GM21528 (cell line): Measurements from ENCODE around the gene RHOBTB3.
"Not testable (repeated sequence)": the region's sequence is repeated elsewhere in the genome, so short reads cannot be mapped to it uniquely, and the experiment has no call there.

Source experiments
- ATAC-seq: cut with Tn5 transposase; IDR thresholded peaks from one replicate; pipeline ENCODE4 v1.9.1; 2021; ENCODE audit warnings: mild to moderate bottlenecking, moderate library complexity; ENCODE audit not compliant: unreplicated experiment, low FRiP score

Gene RHOBTB3

DNA sequence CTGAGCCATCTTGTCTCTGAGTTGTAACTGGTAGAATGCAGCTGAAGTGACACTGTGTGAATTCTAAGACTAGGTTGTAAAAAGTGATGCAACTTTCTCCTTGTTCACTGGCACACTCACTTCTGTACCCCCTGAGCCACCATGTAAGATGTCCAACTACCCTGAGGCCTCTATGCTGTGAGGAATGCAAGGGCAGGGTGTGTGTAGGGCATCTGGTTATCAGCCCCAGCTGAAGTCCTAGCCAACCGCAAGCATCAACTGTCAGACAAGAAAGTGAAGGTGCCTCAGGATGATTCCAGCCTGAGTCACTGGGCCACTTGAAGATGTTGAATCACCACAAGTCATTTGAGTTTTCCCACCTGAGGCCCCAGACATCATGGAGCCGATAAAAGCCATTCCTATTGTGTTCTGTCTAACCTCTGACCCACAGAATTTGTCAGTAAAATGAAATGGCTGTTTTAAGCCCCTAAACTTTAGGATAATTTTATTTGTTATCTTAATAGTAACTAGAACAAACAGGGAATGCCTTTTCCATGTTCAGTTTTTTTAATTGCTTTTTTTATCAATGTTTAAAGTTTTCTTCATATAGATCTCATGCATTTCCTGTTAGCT lies 18.7 kb upstream of the RHOBTB3 start:
- ATAC-seq, result no peak

- not testable (repeated sequence) for ATAC-seq
Measured at GRCh38 chr5:95713246-95713645, 17.9 kb upstream of the RHOBTB3 start.

- ATAC-seq, result no peak
Measured at GRCh38 chr5:95713960-95714710, 17.0 kb upstream of the RHOBTB3 start.

GRCh38 chr5:95715799-95716461 lies 15.2 kb upstream of the RHOBTB3 start:
- no peak for ATAC-seq

- ATAC-seq, result no peak
Measured at GRCh38 chr5:95717439-95717838, 13.7 kb upstream of the RHOBTB3 start.

GRCh38 chr5:95718203-95718602 lies 12.9 kb upstream of the RHOBTB3 start:
- ATAC-seq, result peak; percentile 81

DNA sequence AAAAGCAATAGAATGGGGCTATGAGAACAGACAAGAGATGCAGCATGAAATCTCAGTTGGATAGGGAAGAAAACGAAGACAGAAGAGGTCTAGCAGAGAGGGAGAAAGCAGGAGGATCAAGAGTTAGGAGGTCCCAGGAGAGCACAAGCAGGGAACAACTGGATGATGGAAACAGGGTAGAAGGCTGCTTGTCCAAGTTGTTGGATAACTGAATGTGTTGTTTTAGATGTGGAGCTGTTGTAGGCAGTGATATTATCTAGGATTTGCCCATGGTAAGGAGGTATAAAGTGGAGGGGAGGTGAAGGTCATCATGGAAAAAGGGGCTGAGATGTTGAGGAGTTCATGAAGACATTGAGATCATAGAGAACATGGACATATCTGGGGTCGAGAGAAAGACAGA lies 12.4 kb upstream of the RHOBTB3 start:
- ATAC-seq, result no peak

DNA sequence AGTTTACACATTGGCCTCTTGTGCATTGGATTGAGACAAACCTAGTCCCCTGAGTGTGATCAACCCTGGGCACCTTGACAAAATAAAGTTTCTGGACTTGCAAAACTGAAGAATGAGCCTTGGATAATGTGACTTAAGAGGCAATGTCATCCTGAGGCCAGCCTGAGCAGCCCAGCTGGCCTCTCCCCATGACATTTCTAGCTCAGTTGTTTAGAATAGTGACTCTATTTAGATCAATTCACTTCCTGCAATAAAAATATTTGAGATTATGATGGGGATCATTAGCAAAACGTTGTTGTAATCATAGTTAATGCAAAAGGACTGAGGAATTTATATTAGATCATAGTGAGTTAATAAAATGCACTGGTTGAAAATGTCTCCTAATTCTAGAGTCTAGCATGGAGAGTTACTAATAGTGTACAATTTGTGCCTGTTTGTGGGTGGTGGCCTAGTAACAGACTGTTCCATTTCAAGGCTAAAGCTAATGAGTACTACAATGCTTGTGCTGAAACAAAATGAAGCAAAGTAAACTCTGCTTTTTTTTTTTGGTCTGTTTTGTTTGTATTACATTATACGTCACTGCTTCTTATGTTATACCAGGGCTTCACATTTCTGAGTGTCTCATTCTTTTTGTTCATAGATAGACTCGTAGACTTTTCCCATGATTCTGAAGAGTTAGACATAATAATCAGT lies 10.9 kb upstream of the RHOBTB3 start:
- ATAC-seq, result no peak

DNA sequence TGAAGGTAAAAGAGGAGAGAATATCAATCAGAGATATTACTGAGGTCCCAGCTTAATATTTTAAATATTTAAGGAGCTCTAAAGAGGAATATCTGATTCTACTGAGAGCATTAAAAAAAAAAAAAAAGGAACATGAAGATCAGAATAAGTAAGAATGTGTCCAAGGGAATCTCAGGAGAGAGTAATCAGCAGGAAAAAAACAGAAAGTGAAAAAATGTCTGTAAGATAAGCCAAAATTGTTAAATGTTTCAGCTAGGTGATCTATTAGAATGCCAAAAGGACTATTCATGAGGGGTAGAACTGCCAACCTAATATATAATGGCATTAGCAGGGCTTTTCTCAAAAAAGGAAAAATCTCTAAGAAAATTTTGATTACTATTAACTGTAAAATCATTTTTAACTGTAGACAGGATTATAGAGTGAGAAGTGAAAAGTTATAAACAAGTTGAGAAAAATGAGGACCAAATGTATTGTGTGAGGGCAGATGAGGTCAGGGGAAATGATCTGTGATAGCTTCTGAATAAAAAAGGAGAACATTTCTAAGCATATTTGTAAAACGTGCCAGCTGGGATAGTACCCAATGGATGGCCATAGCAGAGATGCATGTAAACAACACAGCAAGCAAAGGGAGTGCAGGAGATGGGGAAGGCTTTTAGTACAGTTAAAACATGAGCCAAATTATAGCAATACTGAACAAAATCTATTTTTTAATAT lies 9.4 kb upstream of the RHOBTB3 start:
- ATAC-seq, result no peak

- no peak for ATAC-seq
Measured at GRCh38 chr5:95723632-95724369, 7.3 kb upstream of the RHOBTB3 start.

GRCh38 chr5:95725071-95725820 lies 5.9 kb upstream of the RHOBTB3 start:
- ATAC-seq, result no peak

- ATAC-seq, result no peak
Measured at GRCh38 chr5:95725937-95726810, 5.0 kb upstream of the RHOBTB3 start.

GRCh38 chr5:95726811-95727763 lies 4.0 kb upstream of the RHOBTB3 start:
- ATAC-seq, result no peak

- ATAC-seq, result no peak
Measured at GRCh38 chr5:95727764-95728191, 3.4 kb upstream of the RHOBTB3 start.

GRCh38 chr5:95728494-95729114 lies 2.5 kb upstream of the RHOBTB3 start:
- ATAC-seq, result no peak

DNA sequence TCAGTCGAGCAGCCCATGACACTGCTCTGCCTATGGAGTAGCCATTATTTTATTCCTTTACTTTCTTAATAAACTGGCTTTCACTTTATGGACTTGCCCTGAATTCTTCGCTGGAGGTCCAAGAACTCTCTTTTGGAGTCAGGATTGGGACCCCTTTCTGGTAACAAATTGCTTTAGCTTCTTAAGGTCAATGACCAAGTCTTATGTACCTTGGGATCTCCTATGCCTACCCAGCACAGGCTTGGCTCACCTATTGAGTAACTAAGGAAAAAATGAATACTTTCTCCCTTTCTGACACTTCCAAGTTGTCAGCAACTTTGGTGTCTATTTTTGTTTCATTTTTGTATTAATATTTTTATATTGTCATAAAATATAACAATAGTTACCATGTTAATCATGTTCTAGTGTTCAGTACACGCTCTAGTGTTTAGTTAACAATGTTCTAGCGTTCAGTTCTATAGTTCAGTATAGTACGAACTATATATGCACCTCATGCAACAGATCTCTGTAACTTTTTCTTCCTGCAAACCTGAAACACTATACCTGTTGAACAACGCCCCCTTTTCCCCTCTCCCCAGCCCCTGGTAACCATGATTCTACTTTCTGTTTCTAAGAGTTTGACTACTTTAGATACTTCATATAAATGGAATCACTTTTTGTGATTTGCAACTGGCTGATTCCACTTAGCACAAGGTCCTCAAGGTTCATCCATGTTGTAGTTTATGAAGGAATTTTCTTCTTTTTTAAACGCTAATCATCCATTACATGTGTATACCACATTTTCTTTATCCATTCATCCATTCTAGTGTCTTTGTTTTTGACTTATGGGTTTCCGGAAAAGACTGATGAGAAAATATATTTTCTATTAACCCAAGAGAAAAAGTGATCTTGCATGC lies 1.8 kb upstream of the RHOBTB3 start:
- no peak for ATAC-seq
